ENCODE results near the gene MYH7B. TPM values are rescaled to one million over a fixed set of nuclear protein-coding genes. Genes with fewer than 3 reads are reported as not detected.

The MYH7B gene
- 253 TPM for total RNA-seq
- long read RNA-seq, partial matches to known transcripts, result 169 of 246 reads
- long read RNA-seq, other reads (novel, unspliced or antisense), result 76 of 246 reads

DNA sequence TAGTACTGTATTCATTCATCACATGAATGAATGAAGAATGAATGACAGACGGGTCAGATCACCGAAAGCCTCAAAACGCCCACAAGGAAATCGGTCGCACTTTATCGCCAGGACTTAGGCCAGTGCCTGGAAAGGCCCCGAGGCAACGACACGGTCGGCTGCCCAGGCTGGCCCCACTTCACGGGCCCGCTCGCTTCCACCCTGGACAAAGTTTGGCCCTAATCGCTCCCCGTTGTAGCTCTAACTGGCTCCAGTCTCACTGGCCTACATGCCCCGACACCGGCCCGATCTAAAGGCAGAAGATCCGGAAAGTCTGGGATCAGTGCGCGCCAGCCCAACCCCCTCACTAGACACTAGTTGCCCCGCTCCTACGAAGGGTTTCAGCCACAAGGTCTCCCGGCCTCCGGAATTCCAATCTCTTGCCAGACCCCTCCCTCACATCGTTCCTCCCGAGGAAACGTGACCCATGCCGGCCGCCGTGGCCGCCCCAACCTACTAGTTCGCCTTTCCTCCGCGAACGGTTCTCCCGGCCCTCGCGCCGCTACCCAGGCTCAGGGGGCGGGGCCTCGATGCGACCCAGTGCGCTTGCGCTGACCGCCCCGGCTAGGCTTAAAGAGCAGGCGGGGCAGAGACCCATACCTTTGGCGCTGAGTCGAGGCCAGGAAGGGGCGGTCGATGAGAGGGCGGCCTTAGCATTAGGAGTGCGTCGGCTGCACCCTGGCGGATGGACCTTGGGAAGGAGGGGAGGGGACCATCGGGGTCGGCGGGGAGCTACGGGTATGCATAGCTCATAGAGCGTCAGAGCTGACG, at the start of gene MYH7B, which contains the start of gene GSS:
Gene MYH7B, plus strand, starts transcription at position 638 of the 810 bp plus-strand sequence. CDS start 22,138 bp downstream, outside the sequence.
Gene GSS, minus strand, starts transcription at position 576 of the 810 bp plus-strand sequence. CDS start 3,954 bp downstream, outside the sequence.
- TF ChIP-seq CTCF (IDR thresholded peaks at IDR 0.05; ENCODE audit: borderline replicate concordance), result peak; percentile 64
- Histone ChIP-seq H3K4me1 (peaks cover 44% of the 10 kb centered on the region), H3K4me3 (peak within 1 kb of the TSS; percentile 78), H3K36me3 (no peaks in the 10 kb centered on the region), H3K27ac (replicated peaks) (peak within 1 kb of the TSS; percentile 97), H3K9me3 (replicated peaks) (no peaks in the 10 kb centered on the region), H3K27me3 (ENCODE audit: low read depth) (no peaks in the 10 kb centered on the region)
- peak; percentile 99 for DNase-seq
- intact Hi-C loops (cut with micrococcal nuclease), result no loop called here

DNA sequence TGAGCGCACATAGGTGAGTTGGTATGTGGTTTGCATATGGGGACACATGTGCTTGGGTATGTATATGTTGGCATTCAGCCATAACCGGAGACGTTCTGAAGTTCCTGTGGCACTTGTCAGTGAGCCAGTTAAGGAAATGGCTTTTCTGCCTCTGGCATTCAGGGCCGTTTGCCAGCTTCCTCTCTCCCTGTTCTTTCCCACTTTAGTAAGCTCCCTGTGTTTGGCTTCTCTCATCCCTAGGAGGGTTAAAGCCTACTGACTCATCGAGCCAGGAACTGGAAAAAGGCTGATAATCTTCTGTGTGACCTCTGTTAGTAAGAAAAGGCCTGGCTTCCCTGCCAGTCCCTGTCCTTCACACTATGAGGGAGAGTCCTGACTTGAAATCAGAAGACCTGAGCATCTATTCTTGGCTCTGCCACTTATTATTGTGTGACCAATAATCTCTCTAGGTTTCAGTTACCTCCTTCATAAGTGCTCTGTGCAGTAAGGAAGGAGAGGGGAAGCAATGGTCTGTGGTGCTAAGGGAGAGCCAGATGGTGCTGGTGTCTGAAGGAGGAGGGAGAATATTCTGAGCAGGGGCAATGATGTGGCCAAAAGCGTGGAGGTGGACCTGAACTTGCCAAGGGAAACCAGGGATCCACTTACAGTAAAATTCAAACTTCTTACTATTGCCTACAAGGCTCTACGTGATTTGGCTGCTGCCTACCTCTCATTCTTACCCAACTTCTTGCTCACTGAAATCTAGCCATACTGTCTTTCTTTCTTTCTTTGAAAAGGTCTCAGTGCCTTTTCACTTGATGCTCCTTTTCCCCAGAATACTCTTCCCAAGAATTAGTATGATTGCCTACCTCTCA, 47.8 kb upstream of the MYH7B start:
- no peaks in the 10 kb centered on the region for H3K36me3 ChIP-seq
- H3K27ac ChIP-seq (replicated peaks), result peak overlapping the region; percentile 86
- H3K4me1 ChIP-seq, result peaks cover 62% of the 10 kb centered on the region
- intact Hi-C loops (cut with micrococcal nuclease), result no loop called here
- H3K4me3 ChIP-seq, result no peak overlapping the region
- TF ChIP-seq CTCF (IDR thresholded peaks at IDR 0.05; ENCODE audit: borderline replicate concordance), result no peak
- DNase-seq, result peak; percentile 53
- no peaks in the 10 kb centered on the region for H3K9me3 ChIP-seq (replicated peaks)
- no peaks in the 10 kb centered on the region for H3K27me3 ChIP-seq (ENCODE audit: low read depth)

DNA sequence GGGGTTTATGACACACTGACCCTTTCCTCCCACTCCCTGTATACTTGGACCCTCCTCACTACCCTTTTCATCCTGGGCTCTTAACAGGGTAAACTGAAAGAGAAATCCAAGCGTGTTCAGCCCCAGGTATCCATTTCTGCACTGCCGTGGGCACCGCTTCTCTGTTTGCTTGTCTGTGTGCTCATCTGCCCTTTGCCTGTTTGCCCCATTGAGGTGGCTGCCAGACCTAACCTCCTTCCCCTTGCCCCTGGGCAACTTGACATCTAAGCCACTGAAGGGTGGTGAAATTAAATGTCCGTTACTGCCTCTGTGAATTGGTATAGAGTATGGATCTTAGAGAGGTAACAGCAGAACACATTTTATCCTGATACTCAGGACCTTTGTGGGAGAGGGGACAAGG, 40.5 kb upstream of the MYH7B start:
- Histone ChIP-seq H3K36me3 (peaks cover 26% of the 10 kb centered on the region), H3K27me3 (ENCODE audit: low read depth) (no peaks in the 10 kb centered on the region), H3K4me3 (no peak overlapping the region), H3K4me1 (peaks cover 46% of the 10 kb centered on the region), H3K27ac (replicated peaks) (peak overlapping the region; percentile 60), H3K9me3 (replicated peaks) (no peaks in the 10 kb centered on the region)
- no peak for DNase-seq
- no peak for TF ChIP-seq CTCF (IDR thresholded peaks at IDR 0.05; ENCODE audit: borderline replicate concordance)
- intact Hi-C loops (cut with micrococcal nuclease), result no loop called here

DNA sequence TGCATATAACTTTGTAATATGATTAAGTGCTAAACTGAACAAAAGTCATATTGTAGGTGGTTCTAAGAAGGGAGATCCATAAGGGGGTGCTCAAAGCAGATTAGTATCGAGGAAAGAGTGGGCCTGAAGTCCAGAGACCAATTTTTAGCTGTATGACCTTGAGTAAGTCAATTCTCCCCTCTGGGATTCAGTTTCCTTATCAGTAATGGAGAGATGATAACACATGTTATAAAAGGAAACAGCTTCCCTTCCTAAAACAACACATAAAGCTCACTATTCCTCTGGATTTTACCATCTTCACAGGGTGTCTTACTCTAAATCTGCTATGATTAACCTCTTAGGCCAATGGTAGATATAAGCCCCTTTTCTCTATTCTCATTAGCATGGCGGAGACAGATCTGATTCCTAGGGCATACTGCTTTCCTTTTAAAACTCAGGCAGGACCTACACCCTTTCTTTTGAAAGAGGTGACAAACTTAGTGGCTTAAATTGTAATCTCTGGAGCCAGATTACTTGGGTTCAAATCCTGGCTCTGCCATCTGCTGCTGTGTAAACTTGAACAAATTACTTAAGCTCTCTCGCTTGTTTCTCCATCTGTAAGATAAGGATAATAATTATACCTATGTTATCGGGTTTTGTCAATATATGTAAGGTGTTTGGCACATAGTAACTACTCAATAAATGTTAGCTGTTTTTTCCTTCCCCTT, 39.8 kb upstream of the MYH7B start:
- intact Hi-C loops (cut with micrococcal nuclease), result no loop called here

More for the DNA sequence above, 39.8 kb upstream of the MYH7B start:
- H3K27me3 ChIP-seq (ENCODE audit: low read depth), result no peaks in the 10 kb centered on the region
- DNase-seq, result no peak
- peaks cover 49% of the 10 kb centered on the region for H3K4me1 ChIP-seq
- peak overlapping the region; percentile 60 for H3K27ac ChIP-seq (replicated peaks)
- no peaks in the 10 kb centered on the region for H3K9me3 ChIP-seq (replicated peaks)
- H3K36me3 ChIP-seq, result peaks cover 34% of the 10 kb centered on the region
- no peak for TF ChIP-seq CTCF (IDR thresholded peaks at IDR 0.05; ENCODE audit: borderline replicate concordance)
- H3K4me3 ChIP-seq, result no peak overlapping the region
